Activated CD4-positive, alpha-beta T cell treated with anti-CD3 and anti-CD28 coated beads, Interleukin-2, Interleukin-4, amounts not matched to agents 100 ng/mL and 50 ng/mL, durations not matched to agents 16 hours and 8 hours (primary cell): ENCODE results near the gene SUCLG1.
"Not testable (repeated sequence)": the region's sequence is repeated elsewhere in the genome, so short reads cannot be mapped to it uniquely, and the experiment has no call there.

Source experiments
- DNase-seq: peaks from one replicate; pipeline ENCODE4 v3.0.0-alpha.2; 2020; ENCODE audit warnings: low spot score

The SUCLG1 gene

GRCh38 chr2:84421197-84421596 lies 37.9 kb downstream of the SUCLG1 start:
- DNase-seq, result no peak

DNA sequence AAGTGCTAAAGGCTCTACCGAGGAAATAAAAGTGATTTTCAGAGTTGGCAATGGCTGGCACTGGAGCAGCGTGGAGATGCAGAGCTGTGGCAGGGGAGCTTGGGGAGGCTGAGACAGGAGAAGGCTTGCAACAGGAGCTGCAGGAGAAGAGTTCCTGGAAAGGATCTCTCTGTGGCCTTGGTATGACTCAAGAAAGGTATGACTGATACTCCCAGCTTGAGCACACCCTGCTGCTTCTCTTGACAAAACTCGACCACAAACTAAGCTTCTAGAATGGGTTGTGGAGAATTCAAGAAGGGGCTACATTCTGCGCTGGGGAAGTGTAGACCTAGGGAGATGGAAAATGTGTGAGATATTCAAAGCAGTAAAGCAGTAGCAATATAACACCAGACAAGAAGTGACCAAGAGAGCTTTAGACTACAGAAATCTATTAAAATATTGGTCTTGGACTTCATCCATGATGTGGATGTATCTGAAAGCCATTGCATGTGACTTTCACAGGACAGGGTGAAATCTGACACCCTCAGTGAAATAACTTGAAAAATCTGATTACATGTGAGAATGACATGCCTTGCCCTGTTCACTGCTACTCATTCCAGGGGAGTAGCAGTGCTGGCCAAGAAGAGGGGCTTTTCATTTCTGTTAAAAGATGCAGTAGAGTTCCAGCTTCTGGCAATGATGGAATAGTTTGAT lies 41.5 kb downstream of the SUCLG1 start:
- peak; percentile 54 for DNase-seq

GRCh38 chr2:84409531-84409930 lies 49.5 kb downstream of the SUCLG1 start:
- DNase-seq, result no peak

DNA sequence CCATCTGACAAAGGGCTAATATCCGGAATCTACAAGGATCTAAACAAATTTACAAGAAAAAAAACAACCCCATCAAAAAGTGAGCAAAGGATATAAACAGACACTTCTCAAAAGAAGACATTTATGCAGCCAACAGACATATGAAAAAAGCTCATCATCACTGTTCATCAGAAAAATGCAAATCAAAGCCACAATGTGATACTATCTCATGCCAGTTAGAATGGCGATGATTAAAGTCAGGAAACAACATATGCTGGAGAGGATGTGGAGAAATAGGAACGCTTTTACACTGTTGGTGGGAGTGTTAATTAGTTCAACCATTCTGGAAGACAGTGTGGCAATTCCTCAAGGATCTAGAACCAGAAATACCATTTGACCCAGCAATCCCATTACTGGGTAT lies 57.0 kb downstream of the SUCLG1 start:
- not testable (repeated sequence) for DNase-seq

- not testable (repeated sequence) for DNase-seq
These were observed 59.2 kb downstream of the SUCLG1 start for GRCh38 chr2:84399839-84400238.

DNA sequence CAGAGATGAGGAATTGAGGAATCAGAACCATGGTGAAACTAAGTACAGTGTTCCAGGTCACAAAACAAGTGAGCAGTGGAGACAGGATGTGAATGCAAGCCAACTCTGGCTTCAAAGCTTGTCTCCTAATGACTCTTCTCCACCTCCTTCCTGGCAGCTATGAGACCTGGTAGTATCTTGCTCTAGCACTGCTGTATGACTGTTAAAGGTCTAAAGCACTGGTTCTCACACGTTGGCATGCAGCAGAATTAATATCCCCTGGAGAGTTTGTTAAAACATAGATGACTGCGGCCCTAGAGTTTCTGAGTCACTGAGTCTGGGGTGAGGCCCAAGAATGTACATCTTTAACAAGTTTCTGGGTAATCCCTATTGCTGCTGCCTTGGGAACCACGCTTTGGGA lies 63.3 kb downstream of the SUCLG1 start:
- DNase-seq, result peak; percentile 10

- no peak for DNase-seq
These were observed 64.5 kb downstream of the SUCLG1 start for GRCh38 chr2:84394628-84395027.

GRCh38 chr2:84393829-84394228 lies 65.3 kb downstream of the SUCLG1 start:
- DNase-seq, result no peak

GRCh38 chr2:84389794-84390193 lies 69.3 kb downstream of the SUCLG1 start:
- no peak for DNase-seq

DNA sequence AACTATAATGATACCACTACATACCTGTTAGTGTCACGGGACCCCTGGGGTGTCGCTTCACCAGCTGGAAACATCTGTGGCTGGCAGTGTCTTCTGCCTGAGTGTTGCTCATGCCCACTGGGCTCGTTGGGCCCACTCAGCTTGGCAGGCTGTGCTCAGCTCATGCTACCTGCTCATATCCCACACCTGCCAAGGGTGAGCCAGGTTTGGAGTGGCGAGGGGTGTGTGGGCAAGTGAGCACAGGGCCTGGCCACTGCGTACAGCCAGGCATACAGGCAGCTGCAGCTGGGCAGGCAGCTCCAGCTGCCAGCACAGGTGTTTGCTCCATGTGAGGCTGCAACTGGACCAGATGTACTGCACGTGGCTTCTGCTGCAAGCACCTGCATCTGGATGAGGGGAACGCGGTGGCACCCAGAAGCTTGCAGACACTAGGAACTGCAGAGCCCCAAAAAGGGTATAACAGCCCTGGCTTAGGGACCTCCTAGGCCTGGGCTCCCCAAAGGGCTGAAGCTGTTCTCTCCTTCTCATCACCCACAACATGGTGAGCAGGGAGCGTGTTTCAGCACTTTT lies 70.1 kb downstream of the SUCLG1 start:
- no peak for DNase-seq

DNA sequence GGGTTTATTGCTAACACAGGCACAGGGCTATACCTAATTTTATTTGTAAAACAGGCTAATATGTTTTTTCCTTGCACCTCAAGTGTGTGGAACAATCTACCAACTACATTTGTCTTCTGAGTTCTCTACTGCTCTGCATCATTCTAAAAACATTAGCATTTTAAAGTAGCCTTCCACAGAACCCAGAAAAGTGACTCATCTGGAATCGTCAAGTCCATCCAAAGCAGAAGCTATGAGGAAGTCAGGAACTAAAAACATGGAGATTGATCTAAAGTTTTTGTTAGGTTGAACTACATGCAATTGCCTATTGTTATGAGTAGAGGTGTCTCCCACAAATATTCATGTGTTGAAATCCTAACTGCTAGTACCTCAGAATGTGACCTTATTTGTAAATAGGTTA lies 70.9 kb downstream of the SUCLG1 start:
- DNase-seq, result no peak

DNA sequence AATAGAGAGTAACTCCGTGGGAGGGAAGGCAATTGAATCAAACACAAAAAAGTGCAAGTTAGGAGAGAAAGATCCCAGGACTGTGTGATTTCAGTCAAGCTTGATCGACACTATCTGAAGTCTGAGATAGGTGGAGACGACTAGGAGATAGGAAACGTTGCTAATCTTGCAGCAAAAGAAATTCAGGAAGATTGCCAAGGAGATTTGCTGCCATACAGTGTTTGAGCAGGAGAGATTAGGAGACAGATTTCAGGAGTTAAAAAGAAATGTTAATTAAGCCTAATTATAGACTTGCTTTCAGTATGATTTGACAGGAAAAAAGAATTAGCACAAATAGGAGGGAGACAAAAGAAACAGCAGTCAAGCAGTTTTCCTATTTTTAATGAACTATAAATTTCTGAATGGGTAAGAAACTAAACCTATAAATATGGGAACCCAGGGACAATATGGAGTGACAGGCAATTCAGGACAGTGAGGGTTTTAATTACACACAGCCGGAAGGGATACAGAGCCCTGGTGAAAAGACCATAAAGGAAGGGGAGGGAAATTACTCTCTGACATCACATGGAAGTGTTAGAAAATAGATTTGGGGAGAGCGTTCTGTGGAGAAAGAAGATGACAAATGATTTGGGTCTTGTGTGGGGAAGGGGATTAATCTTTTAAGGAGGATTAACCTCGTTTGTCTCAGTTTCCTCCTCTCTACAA lies 72.6 kb downstream of the SUCLG1 start:
- DNase-seq, result no peak

DNA sequence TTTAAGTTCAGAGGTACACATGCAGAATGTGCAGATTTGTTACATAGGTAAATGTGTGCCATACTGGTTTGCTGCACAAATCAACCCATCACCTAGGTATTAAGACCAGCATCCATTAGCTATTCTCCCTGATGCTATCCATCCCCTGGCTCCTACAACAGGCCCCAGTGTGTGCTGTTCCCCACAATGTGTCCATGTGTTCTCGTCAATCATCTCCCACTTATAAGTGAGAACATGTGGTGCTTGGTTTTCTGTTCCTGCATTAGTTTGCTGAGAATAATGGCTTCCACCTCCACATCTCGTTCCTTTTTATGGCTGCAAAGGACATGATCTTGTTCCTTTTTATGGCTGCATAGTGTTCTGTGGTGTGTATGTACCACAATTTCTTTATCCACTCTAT lies 75.8 kb downstream of the SUCLG1 start:
- DNase-seq, result no peak

- DNase-seq, result no peak
These were observed 78.2 kb downstream of the SUCLG1 start for GRCh38 chr2:84380875-84381274.

- no peak for DNase-seq
These were observed 80.1 kb downstream of the SUCLG1 start for GRCh38 chr2:84378960-84379359.

DNA sequence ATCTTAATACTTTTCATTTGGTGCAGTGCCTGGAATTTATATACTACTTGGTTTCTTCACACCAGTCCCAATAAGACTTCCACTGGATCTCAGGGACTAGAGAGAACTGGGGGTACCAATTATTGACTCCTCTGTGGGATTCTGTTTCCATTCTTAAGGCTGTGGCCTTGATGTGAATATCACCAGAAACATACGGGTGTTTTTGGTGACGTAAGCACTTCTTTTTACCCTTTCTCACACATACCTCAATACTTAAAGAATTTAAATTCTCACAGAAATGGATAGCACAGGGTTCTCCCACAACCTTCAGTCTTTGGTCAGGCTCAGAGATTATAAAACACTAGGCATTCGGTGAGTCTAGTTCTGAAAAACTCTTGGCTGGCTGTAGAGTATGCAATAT lies 84.1 kb downstream of the SUCLG1 start:
- DNase-seq, result no peak

DNA sequence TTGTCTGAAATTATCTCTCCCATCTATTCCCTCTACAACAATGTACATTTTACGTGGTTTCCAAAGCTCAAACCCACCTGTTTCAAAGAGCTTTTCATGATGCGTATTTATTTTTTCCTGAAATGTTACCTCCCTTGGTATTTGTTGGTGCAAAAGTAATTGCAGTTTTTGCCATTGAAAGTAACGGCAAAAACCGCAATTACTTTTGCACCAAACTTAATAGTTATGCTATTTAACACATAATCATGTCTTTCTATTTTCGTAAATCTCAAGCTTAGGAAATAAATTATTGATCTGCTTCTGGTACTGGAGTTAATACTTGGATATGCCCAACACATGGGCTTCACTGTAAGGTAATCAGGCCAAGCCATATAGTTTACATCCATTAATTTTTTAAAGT lies 85.2 kb downstream of the SUCLG1 start:
- DNase-seq, result no peak
